NB4 (cell line): Measurements from ENCODE around the gene SLC15A5.

ENCODE experiments used
- DNase-seq: peaks from one replicate; pipeline ENCODE4 v3.0.0; 2010; ENCODE audit warnings: low read depth
- H3K4me3 ChIP-seq: one replicate; pipeline ENCODE4 v1.5.1; 2011; ENCODE audit warnings: mild to moderate bottlenecking, low read depth, low read length, moderate library complexity
- CTCF ChIP-seq: IDR thresholded peaks from one replicate; pipeline ENCODE4 v1.5.1; 2012; ENCODE audit warnings: low read depth, low read length
- MAX ChIP-seq: IDR thresholded peaks from 2 replicates; pipeline ENCODE4 v1.6.1; 2011; ENCODE audit warnings: low read depth, low read length
- MYC ChIP-seq: IDR thresholded peaks from 2 replicates; pipeline ENCODE4 v1.6.1; 2011; ENCODE audit warnings: low read depth, low read length
- POLR2A ChIP-seq: IDR thresholded peaks from 2 replicates; pipeline ENCODE4 v1.6.1; 2011; ENCODE audit warnings: mild to moderate bottlenecking; ENCODE audit not compliant: insufficient read length; ENCODE audit errors: extremely low read depth

Gene SLC15A5

GRCh38 chr12:16277585-16277984 is at the start of gene SLC15A5:
SLC15A5 (minus strand) TSS chr12:16277685; CDS start chr12:16277685, 0 bp downstream.
- no peak within 1 kb of the TSS for H3K4me3 ChIP-seq
- DNase-seq, result no peak
- TF ChIP-seq MAX, result no peak
- TF ChIP-seq MYC, result no peak
- no peak for TF ChIP-seq POLR2A
- TF ChIP-seq CTCF, result no peak

GRCh38 chr12:16325426-16325825 is 47.9 kb upstream of the SLC15A5 start:
- DNase-seq, result no peak
- TF ChIP-seq MYC (no peak), CTCF (no peak), MAX (no peak), POLR2A (no peak)
- no peak overlapping the region for H3K4me3 ChIP-seq

GRCh38 chr12:16324772-16325171 is 47.3 kb upstream of the SLC15A5 start:
- no peak for DNase-seq
- TF ChIP-seq CTCF, result no peak
- TF ChIP-seq MAX, result no peak
- TF ChIP-seq POLR2A, result no peak
- TF ChIP-seq MYC, result no peak
- H3K4me3 ChIP-seq, result no peak overlapping the region

- H3K4me3 ChIP-seq, result no peak overlapping the region
- TF ChIP-seq CTCF (no peak), MAX (no peak), MYC (no peak), POLR2A (no peak)
- no peak for DNase-seq
These were observed 46.8 kb upstream of the SLC15A5 start for GRCh38 chr12:16324272-16324671.

- no peak overlapping the region for H3K4me3 ChIP-seq
- TF ChIP-seq MAX (no peak), POLR2A (no peak), CTCF (no peak), MYC (no peak)
These were observed 46.2 kb upstream of the SLC15A5 start for GRCh38 chr12:16323638-16324037.

GRCh38 chr12:16323010-16323409 is 45.5 kb upstream of the SLC15A5 start:
- no peak for DNase-seq
- TF ChIP-seq MAX, result no peak
- no peak for TF ChIP-seq POLR2A
- TF ChIP-seq CTCF, result no peak
- TF ChIP-seq MYC, result no peak
- H3K4me3 ChIP-seq, result no peak overlapping the region

More at GRCh38 chr12:16323638-16324037, 46.2 kb upstream of the SLC15A5 start:
- DNase-seq, result no peak
